ENCODE results near the gene DTX3L. TPM values are rescaled to one million over a fixed set of nuclear protein-coding genes. Genes with fewer than 3 reads are reported as not detected.
"Not testable (repeated sequence)": the region's sequence is repeated elsewhere in the genome, so short reads cannot be mapped to it uniquely, and the experiment has no call there.

The DTX3L gene
- polyA plus RNA-seq, 10 donors = 6.0 to 10.7 (median 8.4) TPM

DNA sequence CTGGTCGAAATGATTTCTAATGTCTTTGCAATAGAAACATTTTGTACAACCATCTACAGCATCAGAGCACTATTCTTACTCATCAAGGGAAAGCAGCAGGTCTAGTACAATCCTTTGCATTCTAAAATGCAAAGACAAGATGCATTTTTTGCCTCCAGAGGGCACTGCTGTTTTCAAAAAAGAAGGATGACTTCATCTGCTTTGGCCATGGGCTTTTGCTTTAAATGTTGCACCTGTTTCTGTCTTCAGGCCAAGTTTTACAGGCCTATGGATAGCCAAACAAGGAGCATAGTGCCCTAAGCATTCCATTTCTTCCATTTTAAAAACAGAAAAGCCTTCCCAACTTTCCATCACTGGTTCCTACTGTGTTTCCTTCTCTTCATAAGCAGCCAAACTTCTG lies 3.5 kb upstream of the DTX3L start:
- DNase-seq = peak; percentile 48 to 70 (median 56)

GRCh38 chr3:122562923-122563716 lies 1.0 kb upstream of the DTX3L start:
- DNase-seq = no peak

- DNase-seq = peak in 2 of 3 donors; percentile 22 to 61
Measured at GRCh38 chr3:122563717-122564025, 467 bp upstream of the DTX3L start.

GRCh38 chr3:122568131-122568530 lies 4.0 kb downstream of the DTX3L start:
- DNase-seq = not testable (repeated sequence)

DNA sequence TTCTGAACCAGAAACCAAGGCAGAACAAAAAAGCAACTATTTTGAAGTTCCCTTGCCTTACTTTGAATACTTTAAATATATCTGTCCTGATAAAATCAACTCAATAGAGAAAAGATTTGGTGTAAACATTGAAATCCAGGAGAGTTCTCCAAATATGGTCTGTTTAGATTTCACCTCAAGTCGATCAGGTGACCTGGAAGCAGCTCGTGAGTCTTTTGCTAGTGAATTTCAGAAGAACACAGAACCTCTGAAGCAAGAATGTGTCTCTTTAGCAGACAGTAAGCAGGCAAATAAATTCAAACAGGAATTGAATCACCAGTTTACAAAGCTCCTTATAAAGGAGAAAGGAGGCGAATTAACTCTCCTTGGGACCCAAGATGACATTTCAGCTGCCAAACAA lies 4.6 kb downstream of the DTX3L start:
- DNase-seq = no peak

DNA sequence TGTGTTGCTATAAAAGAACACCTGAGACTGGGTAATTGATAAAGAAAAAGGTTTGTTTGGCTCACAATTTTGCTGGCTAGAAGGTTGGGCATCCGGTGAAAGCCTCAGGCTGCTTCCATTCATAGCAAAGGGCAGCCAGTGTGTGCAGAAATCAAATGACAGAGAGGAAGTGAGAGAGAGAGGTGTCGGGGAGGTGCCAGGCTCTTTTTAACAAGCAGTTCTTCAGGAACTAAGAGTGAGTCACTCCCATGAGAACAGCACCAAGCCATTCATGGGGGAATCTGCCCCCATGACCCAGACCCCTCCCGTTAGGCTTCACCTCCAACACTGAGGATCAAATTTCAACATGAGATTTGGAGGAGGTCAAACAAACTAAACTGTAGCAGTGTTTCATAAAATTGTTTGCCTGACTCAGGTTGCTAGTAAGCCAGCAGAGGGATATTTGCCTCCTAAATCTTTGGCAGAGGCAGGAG lies 8.8 kb downstream of the DTX3L start:
- no peak for DNase-seq

- DNase-seq = peak in 1 of 3 donors; percentile 13
Measured at GRCh38 chr3:122576174-122576940, 12.2 kb downstream of the DTX3L start.

GRCh38 chr3:122577409-122578031 lies 13.4 kb downstream of the DTX3L start, which contains the start of gene PARP15:
Gene PARP15 (plus strand): TSS chr3:122577650. CDS start chr3:122577668, 18 bp downstream.
- DNase-seq = peak in 1 of 3 donors; percentile 57

GRCh38 chr3:122578069-122578740 lies 14.1 kb downstream of the DTX3L start:
- no peak for DNase-seq

DNA sequence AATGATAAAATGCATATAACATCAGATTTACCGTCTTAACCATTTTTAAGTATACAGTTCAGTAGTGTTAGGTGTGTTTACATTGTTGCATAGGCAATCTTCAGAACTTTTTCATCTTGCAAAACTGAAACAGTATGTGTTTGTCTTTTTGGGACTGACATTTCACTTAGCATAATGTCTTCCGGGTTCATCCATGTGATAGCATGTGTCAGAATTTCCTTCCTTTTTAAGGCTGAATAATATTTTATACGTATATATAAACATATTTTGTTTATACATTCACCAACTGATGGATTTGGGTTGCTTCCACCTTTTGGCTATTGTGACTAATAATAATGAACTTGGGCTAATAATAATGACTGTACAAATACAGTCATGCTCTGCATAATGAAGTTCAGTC lies 16.3 kb downstream of the DTX3L start:
- DNase-seq = no peak

DNA sequence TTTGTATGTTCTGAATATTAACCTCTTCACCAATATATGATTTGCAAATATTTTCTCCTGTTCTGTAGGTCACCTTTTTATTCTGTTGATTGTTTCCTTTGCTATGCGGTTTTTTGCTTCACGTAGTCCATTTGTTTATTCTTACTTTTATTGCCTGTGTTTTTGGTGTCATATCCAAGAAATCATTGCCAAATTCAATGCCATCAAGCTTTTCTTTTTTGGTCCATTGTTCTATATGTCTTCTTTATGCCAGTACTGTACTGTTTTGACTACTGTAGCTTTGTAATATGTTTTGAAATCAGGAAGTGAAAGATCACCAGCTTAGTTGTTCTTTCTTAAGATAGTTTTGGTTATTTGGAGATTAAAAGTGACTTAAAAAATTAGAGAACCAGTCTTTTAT lies 17.5 kb downstream of the DTX3L start:
- no peak for DNase-seq

- DNase-seq = no peak
Measured at GRCh38 chr3:122582390-122582789, 18.3 kb downstream of the DTX3L start.

GRCh38 chr3:122586098-122586497 lies 22.0 kb downstream of the DTX3L start:
- DNase-seq = no peak

- no peak for DNase-seq
Measured at GRCh38 chr3:122586773-122587485, 22.8 kb downstream of the DTX3L start.

GRCh38 chr3:122587572-122587971 lies 23.4 kb downstream of the DTX3L start:
- no peak for DNase-seq

DNA sequence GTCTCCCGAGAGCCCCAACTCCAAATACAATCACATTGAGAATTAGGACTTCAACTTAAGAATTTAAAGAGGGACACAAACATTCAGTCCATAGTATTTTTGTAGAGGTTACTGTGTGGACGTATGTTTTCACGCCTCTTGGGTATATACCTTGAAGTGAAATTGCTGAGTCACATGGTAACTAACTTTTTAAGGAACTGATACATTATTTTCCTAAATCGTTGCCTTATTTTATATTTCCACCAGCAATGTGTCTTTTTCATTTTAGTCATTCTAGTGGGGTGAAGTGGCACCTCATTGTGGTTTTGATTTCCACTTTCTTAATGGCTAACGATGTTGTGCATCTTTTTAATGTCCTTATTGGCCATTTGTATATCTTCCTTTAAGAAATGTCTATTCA lies 25.2 kb downstream of the DTX3L start:
- no peak for DNase-seq

DNA sequence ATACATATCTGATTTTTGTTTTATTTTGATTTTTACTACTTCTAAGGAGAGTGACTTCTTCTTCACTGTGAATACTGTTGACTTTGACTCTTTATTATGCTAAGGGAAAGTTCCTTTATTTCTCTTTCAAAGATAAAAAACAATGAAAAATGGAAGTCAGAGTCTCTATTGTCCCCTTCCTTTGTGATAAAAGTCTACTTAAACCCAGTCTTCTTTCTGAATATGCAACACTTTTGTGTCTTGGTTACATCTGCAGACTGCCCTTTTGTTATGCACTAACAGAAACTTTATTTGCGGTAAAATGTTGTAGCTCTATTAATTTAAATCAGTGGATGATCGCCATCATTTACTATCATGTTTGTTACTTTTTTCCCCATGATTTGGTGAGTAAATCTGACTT lies 26.5 kb downstream of the DTX3L start:
- DNase-seq = no peak

- no peak for DNase-seq
Measured at GRCh38 chr3:122594025-122594424, 29.9 kb downstream of the DTX3L start.

- DNase-seq = no peak
Measured at GRCh38 chr3:122598151-122598550, 34.0 kb downstream of the DTX3L start.

DNA sequence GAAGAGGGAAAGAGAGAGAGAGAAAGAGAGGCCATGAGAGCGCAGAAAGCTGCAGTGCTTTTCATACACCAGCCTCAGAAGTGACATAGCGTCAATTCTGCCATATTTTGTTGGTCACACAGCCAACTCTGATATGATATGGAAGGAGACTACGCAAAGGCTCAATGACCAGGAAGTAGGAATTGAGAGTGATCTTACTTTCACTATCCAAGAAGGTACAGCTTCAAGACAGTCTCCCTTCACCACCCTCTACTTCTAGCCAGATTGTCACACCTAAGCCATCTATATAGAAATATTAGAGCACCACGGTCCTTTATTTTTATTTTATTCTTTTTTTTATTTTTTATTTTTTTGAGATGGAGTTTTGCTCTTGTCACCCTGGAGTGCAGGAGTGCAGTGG lies 34.4 kb downstream of the DTX3L start:
- DNase-seq = no peak

GRCh38 chr3:122602011-122602710 lies 38.0 kb downstream of the DTX3L start:
- no peak for DNase-seq

Measured in muscle of back (tissue), 11 donors.